Right atrium auricular region (tissue), 2 donors: ENCODE measurements around the gene IRAK3. TPM values are rescaled to one million over a fixed set of nuclear protein-coding genes. Genes with fewer than 3 reads are reported as not detected.

ENCODE experiments used
- DNase-seq: peaks from one replicate; pipeline ENCODE4 v3.0.0-alpha.2; 2019; ENCODE audit warnings: low spot score
- H3K27ac ChIP-seq, 2 donors: fragments of 200-600 bp; sonication (generic); 1 replicate in 1 of 2; 2 replicates in 1 of 2; pipeline ENCODE4 v1.5.1; 2016 to 2019
- H3K27me3 ChIP-seq, 2 donors: fragments of 200-600 bp; sonication (generic); one replicate each; pipeline versions ENCODE4 v1.5.1 to v1.6.0; 2017 to 2019
- H3K36me3 ChIP-seq: fragments of 200-600 bp; sonication (generic); one replicate; pipeline ENCODE4 v1.5.1; 2016
- H3K4me1 ChIP-seq, 2 donors: fragments of 200-600 bp; sonication (generic); one replicate each; pipeline versions ENCODE4 v1.5.1 to v1.6.0; 2017 to 2019
- H3K4me3 ChIP-seq, 2 donors: fragments of 200-600 bp; sonication (generic); 1 replicate in 1 of 2; 2 replicates in 1 of 2; pipeline ENCODE4 v1.5.1; 2017 to 2019; ENCODE audit warnings: mild to moderate bottlenecking in 1 of 2, moderate library complexity in 1 of 2
- H3K9me3 ChIP-seq, 2 donors: fragments of 200-600 bp; sonication (generic); one replicate each; pipeline ENCODE4 v1.5.1; 2019
- CTCF ChIP-seq, 2 donors: fragments of 200-600 bp; sonication (generic); IDR thresholded peaks; one replicate each; pipeline ENCODE4 v1.5.1; 2019; ENCODE audit warnings: antibody characterized with exemption in 2 of 2
- total RNA-seq, 2 donors: library from RNA; depleted of rRNA; stranded (reverse); fragments of >200 nt; gene quantifications; one replicate each; pipeline ENCODE4 v1.1.0, GENCODE V29; 2016

The IRAK3 gene
- total RNA-seq, 2 donors from 2014 or later = 12.3 to 15.8 TPM

- Histone ChIP-seq H3K9me3 (no peaks in the 10 kb centered on the region), H3K36me3 (peaks cover 7% of the 10 kb centered on the region), H3K27me3 (no peaks in the 10 kb centered on the region), H3K4me1 (peaks cover 0 to 12% of the 10 kb centered on the region in 2 donors), H3K4me3 (no peak overlapping the region), H3K27ac (no peak overlapping the region)
- no peak for DNase-seq
- TF ChIP-seq CTCF (IDR thresholded peaks at IDR 0.05) = no peak
These were observed 48.6 kb downstream of the IRAK3 start for GRCh38 chr12:66237505-66238175.

GRCh38 chr12:66239295-66239694 lies 50.3 kb downstream of the IRAK3 start:
- no peaks in the 10 kb centered on the region for H3K27me3 ChIP-seq
- TF ChIP-seq CTCF (IDR thresholded peaks at IDR 0.05) = no peak
- no peak overlapping the region for H3K27ac ChIP-seq
- no peak overlapping the region for H3K4me3 ChIP-seq
- H3K36me3 ChIP-seq = peaks cover 16% of the 10 kb centered on the region
- no peak for DNase-seq
- H3K9me3 ChIP-seq = no peaks in the 10 kb centered on the region
- peaks cover 0 to 12% of the 10 kb centered on the region in 2 donors for H3K4me1 ChIP-seq

- no peaks in the 10 kb centered on the region for H3K27me3 ChIP-seq
- H3K4me1 ChIP-seq = peaks cover 0 to 12% of the 10 kb centered on the region in 2 donors
- peaks cover 26% of the 10 kb centered on the region for H3K36me3 ChIP-seq
- no peak for DNase-seq
- H3K27ac ChIP-seq = no peak overlapping the region
- no peak overlapping the region for H3K4me3 ChIP-seq
- no peaks in the 10 kb centered on the region for H3K9me3 ChIP-seq
- TF ChIP-seq CTCF (IDR thresholded peaks at IDR 0.05) = no peak
These were observed 51.2 kb downstream of the IRAK3 start for GRCh38 chr12:66240096-66240820.

GRCh38 chr12:66241061-66242043 lies 52.3 kb downstream of the IRAK3 start:
- Histone ChIP-seq H3K27me3 (no peaks in the 10 kb centered on the region), H3K9me3 (no peaks in the 10 kb centered on the region), H3K4me1 (peaks cover 0 to 12% of the 10 kb centered on the region in 2 donors), H3K4me3 (no peak overlapping the region), H3K27ac (no peak overlapping the region), H3K36me3 (peaks cover 33% of the 10 kb centered on the region)
- DNase-seq = no peak
- TF ChIP-seq CTCF (IDR thresholded peaks at IDR 0.05) = no peak

GRCh38 chr12:66242311-66242710 lies 53.3 kb downstream of the IRAK3 start:
- no peak overlapping the region for H3K27ac ChIP-seq
- H3K36me3 ChIP-seq = peaks cover 41% of the 10 kb centered on the region
- no peaks in the 10 kb centered on the region for H3K9me3 ChIP-seq
- no peak overlapping the region for H3K4me3 ChIP-seq
- H3K4me1 ChIP-seq = peaks cover 0 to 12% of the 10 kb centered on the region in 2 donors
- DNase-seq = no peak
- TF ChIP-seq CTCF (IDR thresholded peaks at IDR 0.05) = no peak
- H3K27me3 ChIP-seq = no peaks in the 10 kb centered on the region
